GM12878 (cell line): ENCODE data around the gene SAMD1. TPM values are rescaled to one million over a fixed set of nuclear protein-coding genes. Genes with fewer than 3 reads are reported as not detected.

Experiments used
- ATAC-seq: fragments of 200-7000 bp; cut with Tn5 transposase; 3 replicates; pipeline ENCODE4 v1.9.1; 2020; ENCODE audit warnings: mild to moderate bottlenecking, moderate library complexity
- BruUV-seq: library from RNA; stranded (reverse); fragments of 400-500 nt; replicated peaks from 2 replicates; lab custom pipeline; 2021; lab: Mats Ljungman, UMichigan
- CTCF ChIA-PET: fragments of 300-600 bp; sonication (Branson Sonifier 250); formaldehyde crosslinking; extraction: SDS; loops from one replicate; lab custom pipeline; 2021; ENCODE audit warnings: inconsistent platforms; lab: Yijun Ruan, JAX
- POLR2A ChIA-PET: fragments of 350-600 bp; formaldehyde crosslinking; extraction: SDS; loops from one replicate; lab custom pipeline; 2021; ENCODE audit warnings: inconsistent platforms; lab: Charles Lee
- RAD21 ChIA-PET: fragments of 300-600 bp; sonication (Branson Sonifier 250); formaldehyde crosslinking; loops from one replicate; lab custom pipeline; 2023; ENCODE audit warnings: antibody characterized with exemption; ENCODE audit not compliant: unreplicated experiment; lab: Charles Lee
- SMC1A ChIA-PET: fragments of 300-600 bp; sonication (Branson Sonifier 250); formaldehyde crosslinking; loops from one replicate; lab custom pipeline; 2023; ENCODE audit not compliant: unreplicated experiment, uncharacterized antibody; lab: Charles Lee
- DNase-seq: peaks from one replicate; pipeline ENCODE4 v3.0.0-alpha.2; 2011; ENCODE audit warnings: low read depth, low spot score
- FAIRE-seq: peaks from 3 replicates; lab custom pipeline; 2011; peaks lifted over from hg19 to GRCh38; lab: Jason Lieb, UNC
- H2AFZ ChIP-seq: 2 replicates; pipeline ENCODE4 v1.6.0; 2011; ENCODE audit warnings: low read depth, low read length, control low read depth; ENCODE audit not compliant: control insufficient read depth
- H3K27ac ChIP-seq: 2 replicates; pipeline ENCODE4 v1.5.1; 2011; ENCODE audit warnings: control low read depth; ENCODE audit not compliant: control insufficient read depth, insufficient read depth
- H3K27me3 ChIP-seq, 2 experiments: replicated peaks in 1 of 2; 2 replicates each; pipeline versions ENCODE4 v1.6.0 to v1.6.1; 2011; ENCODE audit warnings: low read length in 1 of 2; ENCODE audit not compliant: control insufficient read depth in 2 of 2, insufficient read depth in 2 of 2
- H3K36me3 ChIP-seq, 2 experiments: 2 replicates each; pipeline ENCODE4 v1.5.1; 2011; ENCODE audit warnings: low read length in 1 of 2; ENCODE audit not compliant: control insufficient read depth in 2 of 2, insufficient read depth in 2 of 2
- H3K4me1 ChIP-seq: 2 replicates; pipeline ENCODE4 v1.6.1; 2011; ENCODE audit warnings: mild to moderate bottlenecking, low read length, moderate library complexity, mixed read lengths; ENCODE audit not compliant: control insufficient read depth, insufficient read depth
- H3K4me2 ChIP-seq: 2 replicates; pipeline ENCODE4 v1.6.0; 2011; ENCODE audit warnings: control low read depth; ENCODE audit not compliant: control insufficient read depth, insufficient read depth
- H3K4me3 ChIP-seq: fragments of 200-600 bp; sonication (generic); 2 replicates; pipeline ENCODE4 v1.5.1; 2016
- H3K79me2 ChIP-seq: 2 replicates; pipeline ENCODE4 v1.6.0; 2011; ENCODE audit warnings: low read length; ENCODE audit not compliant: control insufficient read depth, insufficient read depth
- H3K9ac ChIP-seq: 2 replicates; pipeline ENCODE4 v1.8.0; 2011; ENCODE audit warnings: low read length, control low read depth, mixed read lengths; ENCODE audit not compliant: control insufficient read depth, insufficient read depth
- H3K9me3 ChIP-seq: replicated peaks from 3 replicates; pipeline ENCODE4 v1.5.1; 2011; ENCODE audit warnings: mild to moderate bottlenecking, low read length; ENCODE audit not compliant: control insufficient read depth, insufficient read depth
- H4K20me1 ChIP-seq: 2 replicates; pipeline ENCODE4 v1.6.0; 2011; ENCODE audit not compliant: control insufficient read depth, insufficient read depth
- CEBPB ChIP-seq, 2 experiments: fragments of 150-350 bp in 1 of 2; IDR thresholded peaks; 2 replicates each; pipeline ENCODE4 v1.6.1; 2012 to 2014; ENCODE audit warnings: low read depth in 2 of 2, low read length in 2 of 2, borderline replicate concordance in 1 of 2, inconsistent platforms in 1 of 2
- CREM ChIP-seq: IDR thresholded peaks from 2 replicates; pipeline ENCODE4 v1.6.1; 2014; ENCODE audit warnings: antibody characterized with exemption, low read depth
- E2F8 ChIP-seq: fragments of 450-650 bp; IDR thresholded peaks from 2 replicates; pipeline ENCODE4 v1.6.1; 2018; ENCODE audit warnings: mild to moderate bottlenecking, low read depth, moderate library complexity; ENCODE audit not compliant: partially characterized antibody
- HDAC6 ChIP-seq: fragments of 200-600 bp; sonication (generic); IDR thresholded peaks from one replicate; pipeline ENCODE4 v1.8.0; 2017; ENCODE audit warnings: antibody characterized with exemption; ENCODE audit not compliant: unreplicated experiment
- JUND ChIP-seq: IDR thresholded peaks from 2 replicates; pipeline ENCODE4 v1.6.1; 2012; ENCODE audit warnings: low read depth, mild to moderate bottlenecking, low read length, improper control_type of control experiment, moderate library complexity
- MXI1 ChIP-seq: fragments of 150-350 bp; IDR thresholded peaks from 2 replicates; pipeline ENCODE4 v1.6.1; 2011; ENCODE audit warnings: low read depth, mild to moderate bottlenecking, inconsistent platforms, low read length, improper control_type of control experiment
- PAX8 ChIP-seq: fragments of 450-650 bp; IDR thresholded peaks from 2 replicates; pipeline ENCODE4 v1.6.1; 2017; ENCODE audit warnings: mild to moderate bottlenecking, moderate library complexity
- RAD51 ChIP-seq: fragments of 450-650 bp; IDR thresholded peaks from 2 replicates; pipeline ENCODE4 v1.6.1; 2016; ENCODE audit warnings: moderate library complexity, mild to moderate bottlenecking, inconsistent platforms
- REST ChIP-seq: IDR thresholded peaks from 2 replicates; pipeline ENCODE4 v1.6.1; 2012; ENCODE audit warnings: mild to moderate bottlenecking, low read depth, low read length
- RFX5 ChIP-seq: IDR thresholded peaks from 2 replicates; pipeline ENCODE4 v1.6.1; 2011; ENCODE audit warnings: low read depth, low read length, improper control_type of control experiment
- SP1 ChIP-seq: IDR thresholded peaks from one replicate; pipeline ENCODE4 v1.6.1; 2011; ENCODE audit warnings: low read depth, low read length
- SUZ12 ChIP-seq: fragments of 200-600 bp; sonication (generic); IDR thresholded peaks from one replicate; pipeline ENCODE4 v1.6.1; 2018; ENCODE audit warnings: antibody characterized with exemption, mild to moderate bottlenecking; ENCODE audit not compliant: unreplicated experiment
- ZSCAN29 ChIP-seq: fragments of 450-650 bp; IDR thresholded peaks from 2 replicates; pipeline ENCODE4 v1.6.1; 2017; ENCODE audit warnings: mild to moderate bottlenecking, moderate library complexity
- WGBS: methylation state at CpG from one replicate; pipeline ENCODE4 v1.1.6; 2016; ENCODE audit warnings: low lambda C conversion rate; ENCODE audit not compliant: insufficient replicate concordance, insufficient coverage; ENCODE audit errors: missing lambda C conversion rate; 5-methylcytosine and 5-hydroxymethylcytosine counted together
- in situ Hi-C: fragments of 300-500 bp; cut with MboI; formaldehyde crosslinking; loops from 9 replicates; pipeline ENCODE4 v1.14.3; 2018; ENCODE audit warnings: mixed read lengths
- intact Hi-C: fragments of 100-400 bp; cut with micrococcal nuclease; formaldehyde crosslinking; loops from one replicate; pipeline ENCODE4 v1.14.2; 2022; ENCODE audit not compliant: unreplicated experiment
- polyA plus RNA-seq, 11 experiments: library from polyadenylated mRNA; depleted of rRNA in 4 of 11; unstranded in 6 of 11; stranded (reverse) in 5 of 11; fragments of >200 nt; fragmentation: Nextera tagmentation in 4 of 11; fragmentation: Illumina TruSeq in 1 of 11; extraction: Ambion mirVana in 4 of 11; extraction: Trizol in 1 of 11; gene quantifications; 1 replicate in 1 of 11; 2 replicates in 10 of 11; pipeline versions ENCODE4 v1.2.1 to v1.2.3, GENCODE V29; 2011 to 2016; ENCODE audit warnings: inconsistent platforms in 2 of 11, missing spikeins in 2 of 11, low read depth in 1 of 11
- total RNA-seq, 4 experiments: library from RNA; depleted of rRNA in 3 of 4; stranded (reverse); fragments of >200 nt in 3 of 4; fragmentation: Illumina TruSeq in 1 of 4; extraction: Trizol in 1 of 4; gene quantifications; 2 replicates each; pipeline versions ENCODE4 v1.2.1 to v1.2.3, GENCODE V29; 2013 to 2021
- TF ChIP-seq, protein P1 (sequence below): fragments of 450-650 bp; formaldehyde crosslinking; IDR thresholded peaks from 2 replicates; pipeline ENCODE4 v1.4.0; 2020; ENCODE audit warnings: mild to moderate bottlenecking, moderate library complexity

SAMD1 gene
- total and polyA plus RNA-seq, 10 of the 15 experiments (the other 5 are each of a cell fraction or from before 2014, with no cell fraction given) = 3.0 to 71.7 (median 19.3) TPM

- SMC1A ChIA-PET = interaction anchor here (0.9 to 2.6 kb wide), 12 partner anchors 9 to 188 kb away, joined by 3 to 20 read pairs (median 6); partner anchors contain the start of genes ASF1B, IL27RA and MISP3
- H3K9me3 ChIP-seq = no peaks in the 10 kb centered on the region
- H3K4me3 ChIP-seq = no peak overlapping the region
- no peak overlapping the region for H3K27ac ChIP-seq
- H3K36me3 ChIP-seq = no peaks in the 10 kb centered on the region
- H3K79me2 ChIP-seq = no peaks in the 10 kb centered on the region
- RAD21 ChIA-PET = interaction anchor here (0.9 to 2.1 kb wide), 11 partner anchors 10 to 180 kb away, joined by 3 to 12 read pairs (median 4); partner anchors contain the start of genes ASF1B, IL27RA and MISP3
- H3K9ac ChIP-seq = no peak overlapping the region
- CTCF ChIA-PET = interaction anchor here (0.6 to 5.3 kb wide), 40 partner anchors 11 to 627 kb away, joined by 3 to 110 read pairs (median 4); partner anchors contain the start of genes ASF1B, DCAF15, IL27RA and MISP3
- DNase-seq = no peak
- POLR2A ChIA-PET = interaction anchor here (0.6 to 1.0 kb wide), 5 partner anchors 12 to 104 kb away, joined by 3 to 4 read pairs (median 3); partner anchors contain the start of gene IL27RA
- no peak overlapping the region for H2AFZ ChIP-seq
- H3K4me1 ChIP-seq = no peaks in the 10 kb centered on the region
- no peak overlapping the region for H3K4me2 ChIP-seq
- no TSS peak for BruUV-seq
- in situ Hi-C loops = loop anchor here (25.0 kb wide), 1 partner anchor 772 kb away; no protein-coding TSS in a partner anchor
- intact Hi-C loops = no loop called here
- 40% methylated on average over 8 of the region's 8 CpGs for WGBS
- H3K27me3 ChIP-seq = peaks cover 0 to 6% of the 10 kb centered on the region in 2 experiments
- no peaks in the 10 kb centered on the region; the same call in 1 of the 2 replicates for H4K20me1 ChIP-seq
- FAIRE-seq = no peak
- ATAC-seq = peak; percentile 41
- TF ChIP-seq PAX8 (no peak), RFX5 (no peak), CEBPB (IDR thresholded peaks at IDR 0.05; ENCODE audit: borderline replicate concordance in 1 of 2, low read depth in 2 of 2, low read length in 2 of 2) (no peak), CREM (no peak), REST (no peak), RAD51 (no peak), HDAC6 (no peak), MXI1 (no peak), ZSCAN29 (no peak), JUND (no peak), SP1 (no peak), SUZ12 (no peak), E2F8 (no peak)
- TF ChIP-seq, protein P1, sequence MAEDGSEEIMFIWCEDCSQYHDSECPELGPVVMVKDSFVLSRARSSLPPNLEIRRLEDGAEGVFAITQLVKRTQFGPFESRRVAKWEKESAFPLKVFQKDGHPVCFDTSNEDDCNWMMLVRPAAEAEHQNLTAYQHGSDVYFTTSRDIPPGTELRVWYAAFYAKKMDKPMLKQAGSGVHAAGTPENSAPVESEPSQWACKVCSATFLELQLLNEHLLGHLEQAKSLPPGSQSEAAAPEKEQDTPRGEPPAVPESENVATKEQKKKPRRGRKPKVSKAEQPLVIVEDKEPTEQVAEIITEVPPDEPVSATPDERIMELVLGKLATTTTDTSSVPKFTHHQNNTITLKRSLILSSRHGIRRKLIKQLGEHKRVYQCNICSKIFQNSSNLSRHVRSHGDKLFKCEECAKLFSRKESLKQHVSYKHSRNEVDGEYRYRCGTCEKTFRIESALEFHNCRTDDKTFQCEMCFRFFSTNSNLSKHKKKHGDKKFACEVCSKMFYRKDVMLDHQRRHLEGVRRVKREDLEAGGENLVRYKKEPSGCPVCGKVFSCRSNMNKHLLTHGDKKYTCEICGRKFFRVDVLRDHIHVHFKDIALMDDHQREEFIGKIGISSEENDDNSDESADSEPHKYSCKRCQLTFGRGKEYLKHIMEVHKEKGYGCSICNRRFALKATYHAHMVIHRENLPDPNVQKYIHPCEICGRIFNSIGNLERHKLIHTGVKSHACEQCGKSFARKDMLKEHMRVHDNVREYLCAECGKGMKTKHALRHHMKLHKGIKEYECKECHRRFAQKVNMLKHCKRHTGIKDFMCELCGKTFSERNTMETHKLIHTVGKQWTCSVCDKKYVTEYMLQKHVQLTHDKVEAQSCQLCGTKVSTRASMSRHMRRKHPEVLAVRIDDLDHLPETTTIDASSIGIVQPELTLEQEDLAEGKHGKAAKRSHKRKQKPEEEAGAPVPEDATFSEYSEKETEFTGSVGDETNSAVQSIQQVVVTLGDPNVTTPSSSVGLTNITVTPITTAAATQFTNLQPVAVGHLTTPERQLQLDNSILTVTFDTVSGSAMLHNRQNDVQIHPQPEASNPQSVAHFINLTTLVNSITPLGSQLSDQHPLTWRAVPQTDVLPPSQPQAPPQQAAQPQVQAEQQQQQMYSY = no peak
These were observed 30.8 kb downstream of the SAMD1 start for GRCh38 chr19:14059652-14060155.
